KMS-11 (cell line): ENCODE results near the gene CLDN1.

ENCODE experiments used
- H2AFZ ChIP-seq: fragments of 200-600 bp; sonication (generic); 2 replicates; pipeline ENCODE4 v1.6.1; 2016; ENCODE audit warnings: antibody characterized with exemption, mixed run types, low read depth
- H3K27ac ChIP-seq: fragments of 200-600 bp; sonication (generic); 2 replicates; pipeline ENCODE4 v1.6.1; 2016; ENCODE audit warnings: mild to moderate bottlenecking, mixed run types
- H3K27me3 ChIP-seq: fragments of 200-600 bp; sonication (generic); 2 replicates; pipeline ENCODE4 v1.6.1; 2017; ENCODE audit warnings: mild to moderate bottlenecking, low read depth, mixed run types, moderate library complexity; ENCODE audit not compliant: insufficient read depth
- H3K36me3 ChIP-seq: fragments of 200-600 bp; sonication (generic); 2 replicates; pipeline ENCODE4 v1.6.1; 2017; ENCODE audit warnings: mild to moderate bottlenecking, mixed run types; ENCODE audit not compliant: insufficient read depth
- H3K4me1 ChIP-seq: fragments of 200-600 bp; sonication (generic); 2 replicates; pipeline ENCODE4 v1.6.1; 2016; ENCODE audit warnings: mild to moderate bottlenecking, low read depth, mixed run types; ENCODE audit not compliant: poor library complexity, severe bottlenecking
- H3K4me2 ChIP-seq: fragments of 200-600 bp; sonication (generic); 2 replicates; pipeline ENCODE4 v1.7.0; 2016; ENCODE audit warnings: mild to moderate bottlenecking, mixed run types
- H3K4me3 ChIP-seq: fragments of 200-600 bp; sonication (generic); IDR thresholded peaks from 2 replicates; pipeline ENCODE4 v1.6.1; 2017; ENCODE audit warnings: low read depth, low read length, mixed read lengths; ENCODE audit not compliant: insufficient read depth
- H3K79me2 ChIP-seq: fragments of 200-600 bp; sonication (generic); 2 replicates; pipeline ENCODE4 v1.6.1; 2016; ENCODE audit warnings: low read depth, mixed run types; ENCODE audit not compliant: insufficient read depth
- H3K9ac ChIP-seq: fragments of 200-600 bp; sonication (generic); 2 replicates; pipeline ENCODE4 v1.6.1; 2016; ENCODE audit warnings: mild to moderate bottlenecking, mixed run types
- H4K20me1 ChIP-seq: fragments of 200-600 bp; sonication (generic); 2 replicates; pipeline ENCODE4 v1.6.1; 2016; ENCODE audit warnings: mild to moderate bottlenecking, mixed run types; ENCODE audit not compliant: insufficient read depth
- TF ChIP-seq, protein P1 (sequence below): fragments of 200-600 bp; sonication (generic); conservative IDR thresholded peaks from 2 replicates; pipeline ENCODE4 v1.6.1; 2017; ENCODE audit warnings: low read depth, mild to moderate bottlenecking, antibody characterized with exemption, low read length, moderate library complexity, mixed read lengths

CLDN1 gene

GRCh38 chr3:190301591-190301990, 20.7 kb downstream of the CLDN1 start:
- H3K9ac ChIP-seq: no peak overlapping the region
- H3K4me2 ChIP-seq: no peak overlapping the region
- no peaks in the 10 kb centered on the region for H3K36me3 ChIP-seq
- no peaks in the 10 kb centered on the region for H3K27me3 ChIP-seq
- no peak overlapping the region for H2AFZ ChIP-seq
- H3K27ac ChIP-seq: no peak overlapping the region
- H3K79me2 ChIP-seq: no peaks in the 10 kb centered on the region
- no peaks in the 10 kb centered on the region for H3K4me1 ChIP-seq
- no peaks in the 10 kb centered on the region for H4K20me1 ChIP-seq
- H3K4me3 ChIP-seq: no peak overlapping the region
- TF ChIP-seq, protein P1, sequence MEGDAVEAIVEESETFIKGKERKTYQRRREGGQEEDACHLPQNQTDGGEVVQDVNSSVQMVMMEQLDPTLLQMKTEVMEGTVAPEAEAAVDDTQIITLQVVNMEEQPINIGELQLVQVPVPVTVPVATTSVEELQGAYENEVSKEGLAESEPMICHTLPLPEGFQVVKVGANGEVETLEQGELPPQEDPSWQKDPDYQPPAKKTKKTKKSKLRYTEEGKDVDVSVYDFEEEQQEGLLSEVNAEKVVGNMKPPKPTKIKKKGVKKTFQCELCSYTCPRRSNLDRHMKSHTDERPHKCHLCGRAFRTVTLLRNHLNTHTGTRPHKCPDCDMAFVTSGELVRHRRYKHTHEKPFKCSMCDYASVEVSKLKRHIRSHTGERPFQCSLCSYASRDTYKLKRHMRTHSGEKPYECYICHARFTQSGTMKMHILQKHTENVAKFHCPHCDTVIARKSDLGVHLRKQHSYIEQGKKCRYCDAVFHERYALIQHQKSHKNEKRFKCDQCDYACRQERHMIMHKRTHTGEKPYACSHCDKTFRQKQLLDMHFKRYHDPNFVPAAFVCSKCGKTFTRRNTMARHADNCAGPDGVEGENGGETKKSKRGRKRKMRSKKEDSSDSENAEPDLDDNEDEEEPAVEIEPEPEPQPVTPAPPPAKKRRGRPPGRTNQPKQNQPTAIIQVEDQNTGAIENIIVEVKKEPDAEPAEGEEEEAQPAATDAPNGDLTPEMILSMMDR: no peak

DNA sequence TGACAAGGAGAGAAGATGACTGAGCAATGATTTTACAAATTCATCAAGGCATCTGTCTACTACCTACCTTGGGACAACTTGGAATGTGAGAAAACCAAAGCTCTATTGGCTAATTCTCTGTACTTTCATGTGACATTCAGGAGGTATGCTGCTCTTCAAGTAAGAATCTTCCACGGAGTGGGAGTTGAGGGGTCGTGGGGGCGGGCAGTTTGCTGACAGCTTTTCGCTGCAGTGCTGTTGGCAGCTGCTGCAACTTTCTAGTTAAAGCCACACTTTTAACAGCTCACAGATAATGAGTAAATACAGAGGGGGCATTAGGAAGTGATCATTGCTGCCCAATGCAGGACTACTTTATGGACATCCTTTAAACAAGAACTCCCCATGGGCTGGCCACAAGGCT, 22.3 kb downstream of the CLDN1 start:
- H3K4me2 ChIP-seq: no peak overlapping the region
- H3K27me3 ChIP-seq: no peaks in the 10 kb centered on the region
- H3K36me3 ChIP-seq: no peaks in the 10 kb centered on the region
- no peak overlapping the region for H3K9ac ChIP-seq
- H3K27ac ChIP-seq: no peak overlapping the region
- H3K4me3 ChIP-seq: no peak overlapping the region
- no peaks in the 10 kb centered on the region for H3K79me2 ChIP-seq
- no peak overlapping the region for H2AFZ ChIP-seq
- no peaks in the 10 kb centered on the region for H4K20me1 ChIP-seq
- no peaks in the 10 kb centered on the region for H3K4me1 ChIP-seq
- TF ChIP-seq, protein P1: no peak

- Histone ChIP-seq H3K4me1 (no peaks in the 10 kb centered on the region), H3K79me2 (no peaks in the 10 kb centered on the region), H3K4me2 (no peak overlapping the region), H2AFZ (no peak overlapping the region), H3K9ac (no peak overlapping the region), H3K27ac (no peak overlapping the region), H3K27me3 (no peaks in the 10 kb centered on the region), H3K4me3 (no peak overlapping the region), H3K36me3 (no peaks in the 10 kb centered on the region), H4K20me1 (no peaks in the 10 kb centered on the region)
- TF ChIP-seq, protein P1: no peak
These were observed 28.2 kb downstream of the CLDN1 start for GRCh38 chr3:190294030-190294429.

DNA sequence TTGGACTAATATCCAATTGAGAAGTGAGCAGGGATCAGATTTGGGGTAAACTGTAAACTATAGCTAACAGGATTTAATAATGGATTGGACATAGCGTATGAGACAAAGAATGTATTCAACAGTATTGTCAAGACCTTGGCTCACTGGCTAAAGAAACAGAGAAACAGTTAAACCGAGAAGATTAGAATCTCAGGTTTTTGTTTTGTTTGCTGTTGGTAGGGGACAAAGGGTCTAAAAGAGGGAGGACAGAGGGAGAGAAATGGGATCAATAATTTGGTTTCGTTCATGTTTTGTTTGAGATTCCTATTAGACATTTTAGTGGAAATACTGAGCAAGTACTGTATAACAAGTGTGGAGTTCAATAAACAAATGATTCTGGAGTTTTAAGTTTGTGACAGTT, 28.6 kb downstream of the CLDN1 start:
- TF ChIP-seq, protein P1: no peak
- Histone ChIP-seq H4K20me1 (no peaks in the 10 kb centered on the region), H3K27me3 (no peaks in the 10 kb centered on the region), H3K36me3 (no peaks in the 10 kb centered on the region), H3K9ac (no peak overlapping the region), H3K79me2 (no peaks in the 10 kb centered on the region), H3K4me3 (no peak overlapping the region), H2AFZ (no peak overlapping the region), H3K27ac (no peak overlapping the region), H3K4me1 (no peaks in the 10 kb centered on the region), H3K4me2 (no peak overlapping the region)
